GM11168 (cell line): ENCODE measurements around the gene TPGS2.
"Not testable (repeated sequence)": the region's sequence is repeated elsewhere in the genome, so short reads cannot be mapped to it uniquely, and the experiment has no call there.

Source experiments
- in situ Hi-C: fragments of 300-500 bp; cut with MboI; formaldehyde crosslinking; loops from one replicate; pipeline ENCODE4 v1.12.0; 2022; ENCODE audit warnings: low sequenced_read_pairs; ENCODE audit not compliant: unreplicated experiment

Gene TPGS2

DNA sequence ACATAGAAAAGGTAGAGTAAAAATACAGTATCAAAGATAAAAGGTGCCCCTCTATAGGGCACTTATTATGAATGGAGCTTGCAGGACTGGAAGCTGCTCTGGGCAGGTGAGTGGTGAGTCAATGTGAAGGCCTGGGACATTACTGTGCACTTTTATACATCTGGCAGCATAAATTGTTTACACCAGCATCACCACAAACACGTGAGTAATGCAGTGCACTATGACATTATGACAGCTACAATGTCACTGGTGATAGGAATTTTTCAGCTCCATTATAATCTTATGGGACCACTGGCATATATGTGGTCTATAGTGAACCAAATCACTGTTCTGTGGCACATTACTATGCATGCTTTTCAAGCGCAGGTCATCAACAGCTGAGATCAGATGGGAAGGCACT, 48.1 kb downstream of the TPGS2 start:
- in situ Hi-C loops = no loop called here

DNA sequence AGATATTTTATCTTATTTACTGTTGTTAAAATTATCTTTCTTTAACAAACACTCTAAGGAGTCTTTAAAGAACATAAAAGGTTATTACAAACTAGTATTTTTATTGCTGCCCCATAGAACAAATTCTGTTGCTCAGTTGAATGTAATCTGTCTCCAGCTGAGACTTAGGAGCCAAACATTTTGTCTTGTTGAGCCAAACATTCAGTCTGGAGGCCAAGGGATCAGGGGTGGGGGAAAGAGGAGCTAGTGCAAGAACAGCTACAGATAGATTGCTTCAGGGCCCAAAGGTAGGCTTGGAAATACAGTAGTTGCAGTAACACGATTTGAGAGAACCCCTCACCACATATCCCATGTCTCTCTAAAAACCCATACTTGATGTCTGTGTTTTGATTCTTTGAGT, 51.2 kb downstream of the TPGS2 start:
- in situ Hi-C loops = no loop called here

DNA sequence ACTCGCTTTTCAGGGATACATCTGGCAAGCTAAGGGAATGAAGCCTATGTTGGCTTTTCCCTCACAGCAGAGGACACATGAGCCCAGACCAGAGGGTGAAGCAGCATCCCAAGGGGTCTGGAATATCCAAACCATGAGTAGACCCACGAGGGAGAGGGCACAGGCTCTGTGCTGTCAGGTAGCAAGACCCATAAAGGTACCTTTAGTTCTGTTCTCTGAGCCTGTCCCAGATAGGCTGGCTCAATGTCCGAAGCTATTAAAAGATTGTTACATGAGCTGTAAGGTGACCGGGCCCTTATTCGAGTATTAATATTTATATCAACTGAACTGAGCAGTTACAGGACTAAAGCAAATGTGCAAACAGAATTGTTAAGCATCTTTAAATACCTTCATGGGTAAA, 52.2 kb downstream of the TPGS2 start:
- in situ Hi-C loops = no loop called here

DNA sequence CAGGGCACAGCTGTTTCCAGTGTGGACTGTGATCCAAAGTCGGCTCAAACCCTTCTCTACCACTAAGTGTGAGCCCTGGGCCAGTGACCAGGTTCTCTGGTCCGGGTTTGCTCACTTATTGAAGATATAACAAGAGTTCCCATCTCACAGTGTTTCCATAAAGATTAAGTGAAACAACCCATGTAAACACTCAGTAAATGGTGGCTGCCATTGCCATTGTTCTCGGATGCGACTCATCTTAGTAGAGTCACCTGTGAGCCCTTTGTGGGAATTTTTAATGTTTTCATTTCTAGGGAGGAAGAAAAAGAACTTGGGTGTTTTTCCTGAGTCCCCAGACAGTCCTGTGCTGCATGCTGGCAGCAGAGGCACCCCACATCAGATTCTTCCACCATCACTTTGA, 53.4 kb downstream of the TPGS2 start:
- in situ Hi-C loops = no loop called here

DNA sequence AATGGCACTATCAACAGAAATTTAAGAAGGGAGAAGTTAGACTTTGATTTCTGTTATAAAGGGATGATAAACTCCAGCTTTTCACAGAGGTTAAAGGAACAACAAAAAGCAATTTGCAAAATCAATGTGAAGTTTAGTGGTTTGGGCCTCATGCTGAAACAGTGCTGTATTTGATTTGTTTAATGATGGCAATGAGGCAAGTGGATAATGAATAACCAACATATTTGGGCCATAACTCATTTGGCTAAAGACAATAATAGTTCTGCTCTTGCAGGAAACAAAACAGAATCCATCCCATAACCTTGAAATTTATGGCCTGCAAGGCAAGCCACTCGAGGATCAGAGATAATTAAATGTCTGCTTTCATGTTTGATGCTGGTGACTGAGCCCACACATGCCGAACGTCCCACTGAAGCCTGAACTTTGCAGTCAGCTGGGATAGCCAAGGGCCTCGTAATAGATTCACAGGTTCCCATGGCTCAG, 56.5 kb downstream of the TPGS2 start:
- in situ Hi-C loops = no loop called here

DNA sequence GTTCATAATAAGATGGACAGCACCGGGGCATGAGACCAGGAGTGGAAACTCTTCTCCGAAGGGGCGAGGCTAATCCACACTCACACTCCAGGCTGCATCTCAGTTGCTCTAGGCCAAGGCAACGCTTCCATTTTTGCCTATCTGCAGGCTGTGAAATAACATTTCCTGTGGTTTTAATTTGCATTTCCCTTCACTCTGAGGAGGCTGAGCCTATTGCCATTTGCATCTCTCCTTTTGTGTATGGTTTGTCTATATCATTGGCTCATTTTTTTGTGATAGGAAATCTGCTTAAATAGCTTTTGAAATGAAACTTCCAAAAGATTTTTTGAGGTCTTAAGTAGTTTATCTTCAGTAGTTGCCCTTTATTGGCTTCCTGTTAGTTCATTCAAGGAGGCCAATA, 57.6 kb downstream of the TPGS2 start:
- in situ Hi-C loops = no loop called here

DNA sequence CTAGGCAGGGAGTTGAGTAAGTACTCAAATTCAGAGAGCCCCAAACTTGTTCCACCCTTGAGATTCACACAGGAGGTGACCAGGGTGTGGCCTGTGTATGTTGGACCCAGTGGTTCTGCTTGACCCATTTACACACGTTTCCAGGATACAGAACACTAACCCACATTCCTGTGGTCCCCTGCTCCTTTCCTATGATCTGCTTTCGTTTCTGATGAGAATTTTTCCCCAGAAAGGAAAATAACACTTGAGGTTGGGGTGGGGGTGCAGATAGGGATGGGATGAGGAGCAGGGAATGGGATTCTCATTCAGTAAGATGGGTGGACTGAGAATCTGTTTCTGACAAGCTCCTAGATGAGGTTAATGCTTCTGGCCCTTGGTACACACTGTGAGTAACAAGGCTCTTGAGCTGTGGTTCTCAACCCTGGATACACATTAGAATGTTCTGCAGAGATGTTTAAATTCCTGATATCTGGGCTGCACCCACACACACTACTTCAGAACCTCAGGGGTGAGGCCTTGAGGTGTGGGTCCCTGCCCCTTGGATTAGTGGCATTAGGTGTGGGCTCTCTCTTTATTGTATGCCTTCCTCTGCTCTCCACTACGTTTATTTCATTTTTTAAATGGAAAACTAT, 58.4 kb downstream of the TPGS2 start:
- in situ Hi-C loops = no loop called here

DNA sequence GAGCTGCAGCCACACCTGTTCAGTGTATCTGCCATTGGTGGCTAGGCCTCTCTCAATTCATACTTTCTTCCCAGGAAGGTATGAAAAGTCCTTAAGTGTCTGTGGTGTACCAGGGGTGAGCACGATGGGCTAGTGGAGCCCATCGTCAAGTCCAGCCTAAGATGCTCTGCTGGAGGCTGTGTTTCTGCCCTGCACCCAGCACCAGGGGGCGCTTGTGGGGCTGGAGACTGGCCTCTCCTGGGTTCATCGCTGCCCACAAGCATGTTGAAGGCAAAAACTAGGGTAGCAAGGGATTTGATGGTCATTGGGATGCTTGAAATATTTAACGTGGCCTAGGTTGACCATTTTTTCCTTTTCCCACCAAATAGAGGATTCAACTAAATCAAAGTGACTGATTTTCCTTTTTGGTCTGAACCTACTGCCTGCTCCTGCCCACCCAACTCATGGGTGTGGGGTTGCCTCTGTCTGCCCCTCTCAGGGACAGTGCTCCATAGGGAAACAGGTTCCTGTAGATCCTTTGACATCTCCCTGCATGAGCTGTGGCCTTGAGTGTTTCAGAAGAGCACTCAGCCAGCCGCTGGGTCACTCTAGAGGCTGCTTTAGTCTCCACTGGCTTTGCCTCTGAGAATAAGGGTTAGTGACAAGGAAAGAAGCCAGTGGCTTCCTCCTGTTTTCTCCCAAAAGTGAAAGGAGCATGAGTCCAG, 59.0 kb downstream of the TPGS2 start:
- in situ Hi-C loops = no loop called here

DNA sequence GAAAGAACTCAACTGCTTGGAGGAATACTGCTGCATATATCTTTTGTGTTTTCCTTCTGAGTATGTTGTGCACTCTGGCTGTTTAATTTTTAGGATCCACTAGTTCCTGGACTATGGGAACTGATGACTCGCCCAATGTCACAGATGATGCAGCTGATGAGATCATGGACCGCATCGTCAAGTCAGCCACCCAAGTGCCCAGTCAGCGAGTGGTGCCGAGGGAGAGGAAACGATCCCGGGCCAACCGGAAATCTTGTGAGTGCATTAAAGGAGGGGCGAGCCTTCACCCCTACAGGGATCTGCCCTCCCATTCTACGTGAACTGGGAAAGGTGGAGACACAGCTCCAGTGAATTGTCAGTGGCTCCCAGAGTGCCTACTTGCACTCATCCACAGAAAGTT, 59.6 kb downstream of the TPGS2 start:
- in situ Hi-C loops = no loop called here

DNA sequence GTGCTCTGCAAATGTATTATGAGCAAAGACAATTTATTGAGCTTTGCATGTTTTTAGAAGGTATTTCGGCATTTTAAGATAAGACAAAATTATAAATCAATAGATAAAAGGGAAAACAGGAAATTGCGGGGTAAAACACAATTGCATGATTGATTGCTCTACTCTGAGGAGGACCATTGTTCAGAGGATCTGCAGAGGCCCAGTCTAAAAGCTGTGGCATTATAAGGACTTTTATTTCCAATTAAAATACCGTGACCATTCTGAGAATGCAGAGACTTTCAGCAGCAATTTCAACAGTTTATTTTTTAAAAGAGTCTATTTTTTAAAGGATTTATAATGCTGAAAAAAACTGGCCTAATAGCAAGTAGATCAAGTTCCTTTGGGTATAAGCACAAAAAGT, 62.0 kb downstream of the TPGS2 start:
- in situ Hi-C loops = no loop called here

DNA sequence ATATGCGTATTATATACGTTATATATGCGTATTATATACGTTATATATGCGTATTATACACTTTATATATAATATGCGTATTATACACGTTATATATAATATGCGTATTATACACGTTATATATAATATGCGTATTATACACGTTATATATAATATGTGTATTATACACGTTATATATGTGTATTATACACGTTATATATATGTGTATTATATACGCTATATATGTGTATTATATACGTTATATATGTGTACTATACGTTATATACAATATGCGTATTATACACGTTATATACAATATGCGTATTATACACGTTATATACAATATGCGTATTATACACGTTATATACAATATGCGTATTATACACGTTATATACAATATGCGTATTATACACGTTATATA, 65.8 kb downstream of the TPGS2 start:
- in situ Hi-C loops = not testable (repeated sequence)

DNA sequence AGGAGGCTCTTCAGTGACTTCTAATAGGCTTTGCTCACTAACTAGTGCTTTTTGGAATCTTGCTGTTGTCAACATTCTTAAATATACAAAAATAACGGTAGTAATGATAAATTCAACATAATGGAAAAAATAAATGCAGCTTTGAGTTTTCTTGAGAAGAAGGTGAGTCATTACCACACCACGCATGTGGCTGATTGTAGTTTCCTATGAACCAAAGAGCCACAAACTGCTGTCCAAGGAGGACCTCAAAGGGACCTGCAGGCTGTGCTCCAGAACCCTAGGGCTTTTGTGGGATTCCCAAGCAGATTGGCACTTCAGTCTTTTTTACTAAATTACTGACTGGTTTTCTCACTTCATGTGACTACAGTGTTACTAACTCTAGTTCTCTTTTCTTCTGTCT, 66.7 kb downstream of the TPGS2 start:
- in situ Hi-C loops = no loop called here

DNA sequence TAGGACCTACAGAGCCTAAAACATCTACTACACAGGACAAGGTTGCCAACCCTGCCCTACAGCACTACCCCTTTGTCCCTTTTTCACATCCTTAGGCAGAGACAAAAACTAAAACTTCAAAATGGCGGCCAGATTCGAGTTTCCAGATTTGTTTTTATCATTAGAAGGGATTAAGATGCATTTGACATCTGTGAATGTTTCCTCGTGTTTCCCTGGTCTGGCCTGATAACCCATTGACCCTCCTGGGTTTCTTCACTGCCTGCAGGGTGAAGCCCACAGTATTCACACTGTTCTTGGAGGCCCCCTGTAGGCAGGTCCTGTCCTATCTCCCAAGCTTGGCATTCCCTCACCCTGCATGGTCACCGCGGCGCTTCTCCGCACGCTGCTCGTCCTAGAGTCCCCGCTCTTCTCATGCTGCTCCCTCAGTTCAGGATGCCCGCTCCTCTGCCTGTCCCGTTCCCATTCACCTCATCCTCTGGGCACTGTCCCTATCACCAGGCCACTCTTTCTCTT, 67.6 kb downstream of the TPGS2 start:
- in situ Hi-C loops = no loop called here

DNA sequence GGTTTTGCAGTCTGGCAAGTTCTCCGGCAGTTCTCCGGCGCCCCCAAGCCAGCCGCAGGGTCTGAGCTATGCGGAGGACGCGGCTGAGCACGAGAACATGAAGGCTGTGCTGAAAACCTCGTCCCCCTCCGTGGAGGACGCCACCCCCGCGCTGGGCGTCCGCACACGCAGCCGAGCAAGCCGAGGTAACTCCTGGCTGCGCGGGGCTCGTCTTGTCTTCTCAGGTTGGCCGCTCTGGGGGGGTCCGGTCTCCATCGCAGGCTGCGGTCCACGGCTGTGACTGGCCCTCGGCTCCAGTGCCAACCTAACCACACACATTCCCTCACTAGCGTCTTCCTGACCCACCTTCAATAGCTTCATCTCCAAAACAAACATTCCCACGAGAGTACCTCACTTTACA, 68.2 kb downstream of the TPGS2 start:
- in situ Hi-C loops = no loop called here

DNA sequence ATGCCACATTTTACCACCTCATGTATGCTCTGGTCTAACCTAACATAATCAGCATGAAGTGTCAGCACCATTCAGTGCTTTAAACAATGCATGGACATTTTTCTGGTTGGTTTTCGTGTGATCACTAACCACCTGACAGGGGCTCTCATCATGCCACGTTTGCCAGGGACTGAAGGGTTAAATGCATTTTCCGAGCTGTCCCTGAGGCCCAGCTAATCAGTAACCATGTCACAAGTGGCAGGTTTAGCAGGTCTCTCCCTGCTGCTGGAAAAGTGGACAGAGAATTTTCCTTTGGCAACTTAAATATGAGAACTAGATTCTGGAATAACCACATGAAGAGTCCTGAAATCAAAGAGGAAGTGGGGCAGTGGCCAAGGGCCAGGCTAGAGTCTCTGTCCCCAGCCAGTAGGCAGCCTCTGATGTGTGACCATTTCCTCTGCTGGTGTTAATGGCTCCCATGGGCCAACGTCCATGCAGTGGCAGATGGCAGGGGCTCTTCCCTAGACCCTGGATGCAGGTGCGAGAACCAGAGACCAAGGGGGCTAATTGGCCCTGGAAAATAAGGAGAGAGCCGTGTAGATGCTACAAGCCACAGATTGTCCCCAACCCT, 69.5 kb downstream of the TPGS2 start:
- in situ Hi-C loops = no loop called here

DNA sequence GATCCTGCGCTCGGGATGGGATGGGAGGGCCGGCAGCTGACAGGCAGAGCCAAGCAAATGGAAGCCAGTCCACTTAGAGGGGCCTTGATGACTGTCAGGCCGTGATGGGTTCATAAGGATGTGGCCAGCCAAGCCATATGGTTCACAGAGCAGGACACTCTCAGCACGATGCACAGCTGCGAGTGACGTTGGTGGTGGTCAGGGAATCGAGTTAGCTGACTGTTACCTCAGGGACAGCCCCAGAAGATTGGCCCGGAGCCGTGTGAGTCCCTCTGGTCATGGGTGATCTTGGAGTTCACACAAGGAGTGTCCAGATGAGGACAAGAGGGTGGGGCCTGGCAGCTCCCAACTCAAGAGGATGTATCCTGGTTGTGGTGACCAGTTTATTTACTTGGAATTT, 70.2 kb downstream of the TPGS2 start:
- in situ Hi-C loops = no loop called here

DNA sequence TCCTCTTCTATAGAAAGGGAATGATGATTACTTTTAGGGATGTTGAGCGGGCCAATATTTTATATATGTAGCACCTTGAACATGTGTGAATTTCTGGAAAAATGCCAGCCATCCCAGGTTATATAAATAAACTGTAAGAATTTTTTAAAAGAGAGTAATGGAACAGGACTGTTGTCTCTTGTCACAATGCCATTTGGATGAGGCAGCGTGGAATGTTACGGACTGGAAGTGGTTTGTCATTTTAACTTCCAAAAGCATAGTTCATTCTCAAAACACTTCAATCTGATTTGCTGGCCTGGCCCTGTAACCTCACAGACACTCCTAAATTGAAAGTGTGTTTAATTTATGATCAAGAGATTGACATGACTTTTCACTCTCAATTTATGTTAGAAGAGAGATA, 70.8 kb downstream of the TPGS2 start:
- in situ Hi-C loops = no loop called here

DNA sequence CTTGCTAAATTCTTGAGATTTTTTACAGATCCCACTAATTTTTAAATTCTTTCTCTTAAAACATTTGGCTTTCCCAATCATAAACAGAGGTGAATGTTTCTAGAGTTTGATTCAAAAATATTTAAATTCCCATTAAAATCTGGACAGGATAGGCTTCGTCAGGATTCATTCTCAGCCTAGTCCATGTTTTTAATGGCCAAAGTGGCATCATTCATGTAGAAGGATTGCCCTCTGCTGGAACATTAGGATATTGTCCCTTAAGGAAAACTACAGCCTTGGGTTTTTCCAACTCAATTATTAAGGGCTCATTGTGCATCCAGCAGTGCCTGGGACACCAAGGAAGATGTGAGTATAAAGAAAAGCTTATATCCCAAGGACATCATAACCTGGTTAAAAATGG, 71.7 kb downstream of the TPGS2 start:
- in situ Hi-C loops = no loop called here

DNA sequence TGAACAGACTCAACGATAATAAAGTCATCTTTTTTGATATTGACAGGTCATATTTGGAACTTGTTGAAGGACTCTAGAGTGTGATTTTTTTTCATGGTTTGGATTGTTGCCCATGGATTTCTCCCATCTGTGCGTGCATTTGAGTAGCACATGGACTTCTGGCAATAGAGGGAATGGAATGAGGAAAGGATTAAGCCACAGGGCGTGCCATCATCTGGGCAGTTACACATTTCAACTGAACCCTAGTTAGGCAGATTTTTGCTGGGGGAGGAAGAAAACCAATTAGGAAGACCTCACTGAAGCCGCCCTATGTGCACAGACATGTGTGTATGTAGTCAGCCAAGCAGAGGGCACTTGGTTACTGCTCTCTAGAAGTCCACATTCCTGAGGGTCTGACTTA, 72.6 kb downstream of the TPGS2 start:
- in situ Hi-C loops = no loop called here

DNA sequence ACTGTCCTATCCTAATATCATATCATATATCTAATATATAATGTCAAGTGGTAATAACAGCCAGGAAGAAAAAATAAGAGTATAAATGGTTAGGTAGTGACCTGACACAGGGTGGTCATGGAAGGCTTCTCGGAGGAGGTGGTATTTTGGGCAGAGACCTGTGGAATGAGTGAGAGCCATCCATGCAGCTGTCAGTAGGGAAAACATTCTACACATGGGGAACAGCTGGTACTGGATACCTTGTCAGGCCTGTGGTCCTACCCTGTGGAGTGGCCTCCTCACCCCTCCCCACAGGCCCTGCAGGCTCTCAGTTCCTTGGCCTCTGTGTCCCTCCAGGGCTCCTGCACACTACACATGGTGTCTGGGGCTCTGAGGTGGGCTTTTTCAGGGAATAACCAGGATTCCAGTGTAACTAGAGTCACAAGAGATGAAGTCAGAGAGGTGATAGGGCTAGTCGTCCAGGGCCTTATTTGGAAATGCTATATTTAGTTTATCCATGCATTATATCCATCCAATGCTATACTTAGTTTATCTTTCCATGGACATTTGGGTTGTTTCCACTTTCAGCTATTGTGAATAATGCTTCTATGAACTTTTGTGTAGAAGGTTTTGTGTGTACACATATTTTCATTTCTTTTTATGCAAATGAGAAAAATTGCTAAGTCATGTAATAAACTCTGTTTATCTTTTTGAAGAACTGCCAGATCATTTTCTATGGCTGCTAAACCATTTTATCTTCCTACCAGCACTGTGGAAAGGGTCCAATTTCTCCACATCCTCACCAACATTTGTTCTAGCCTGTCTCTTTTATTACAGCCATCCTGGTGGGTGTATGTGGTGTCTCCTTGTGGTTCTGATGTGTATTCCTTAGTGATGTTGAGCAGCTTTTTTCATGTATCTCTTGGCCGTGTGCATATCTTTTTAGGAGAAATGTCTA, 75.6 kb downstream of the TPGS2 start:
- in situ Hi-C loops = no loop called here
